GOT3 (cell line): Measurements from ENCODE around the gene LRBA.
"Not testable (repeated sequence)": the region's sequence is repeated elsewhere in the genome, so short reads cannot be mapped to it uniquely, and the experiment has no call there.

Experiments
- DNase-seq: peaks from one replicate; lab custom pipeline; 2025; ENCODE audit warnings: mixed read lengths; lab: John Stamatoyannopoulos, UW

Gene LRBA

DNA sequence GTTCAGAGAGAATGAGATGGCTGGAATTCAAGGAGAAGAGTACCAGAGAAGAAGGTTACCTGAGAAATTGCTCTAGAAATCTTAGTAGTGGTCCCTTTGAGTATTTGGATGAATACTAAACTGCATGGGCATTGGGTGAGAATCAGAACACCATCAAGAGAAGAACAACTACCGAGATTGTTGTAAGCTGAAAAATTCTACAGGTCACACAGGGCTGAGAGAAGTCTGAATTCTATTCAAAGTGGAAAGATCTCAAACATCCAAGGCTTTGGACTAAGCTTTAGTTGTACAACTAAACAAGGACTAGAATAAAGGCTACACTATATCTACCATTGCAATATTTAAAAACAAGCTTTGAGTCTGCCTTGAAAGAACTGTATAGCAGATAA lies 40.8 kb downstream of the LRBA start:
- no peak for DNase-seq

DNA sequence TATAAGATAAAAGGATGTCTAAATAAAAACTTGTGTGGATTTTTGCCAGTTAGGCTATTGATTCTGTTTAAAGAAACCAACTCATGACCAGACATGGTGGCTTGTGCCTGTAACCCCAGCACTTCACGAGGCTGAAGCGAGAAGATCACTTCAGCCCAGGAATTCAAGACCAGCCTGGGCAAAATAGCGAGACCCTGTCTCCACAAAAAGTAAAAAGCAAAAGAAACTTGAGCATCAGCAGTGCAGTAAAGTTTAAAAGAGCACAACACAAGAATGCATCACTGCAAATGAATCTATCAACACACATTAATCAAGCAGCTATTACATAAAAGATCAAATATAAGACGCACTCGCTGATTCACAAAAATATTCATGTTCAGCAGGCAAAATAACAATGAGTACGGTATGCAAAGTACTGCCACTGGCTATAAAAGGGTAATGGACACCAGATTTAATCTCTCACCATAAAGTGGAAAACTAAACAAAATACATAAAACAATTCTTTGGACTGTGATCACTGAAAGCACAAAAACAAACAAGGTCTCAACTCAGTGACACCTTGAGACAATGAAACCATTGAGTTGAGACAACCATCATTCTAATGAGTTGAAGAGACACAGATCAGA lies 41.3 kb downstream of the LRBA start:
- no peak for DNase-seq

DNA sequence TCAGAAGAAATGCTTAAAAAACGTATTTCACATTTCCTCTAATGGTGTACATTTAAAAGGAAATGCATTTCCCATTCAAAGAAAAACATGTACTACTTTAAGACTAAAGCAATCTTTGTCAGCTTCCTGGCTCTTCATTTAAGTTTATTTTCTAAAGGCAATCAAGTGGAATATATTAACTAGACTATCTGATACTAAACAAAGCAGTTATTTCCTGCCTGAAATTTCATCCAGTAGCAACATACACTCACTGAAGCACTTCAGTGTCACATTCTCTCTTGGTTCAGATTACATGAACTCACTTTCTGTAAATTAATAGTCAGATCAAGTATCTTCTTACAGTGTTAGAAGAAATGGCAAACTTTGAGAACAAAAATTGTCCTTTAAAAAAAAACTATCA lies 42.5 kb downstream of the LRBA start:
- no peak for DNase-seq

DNA sequence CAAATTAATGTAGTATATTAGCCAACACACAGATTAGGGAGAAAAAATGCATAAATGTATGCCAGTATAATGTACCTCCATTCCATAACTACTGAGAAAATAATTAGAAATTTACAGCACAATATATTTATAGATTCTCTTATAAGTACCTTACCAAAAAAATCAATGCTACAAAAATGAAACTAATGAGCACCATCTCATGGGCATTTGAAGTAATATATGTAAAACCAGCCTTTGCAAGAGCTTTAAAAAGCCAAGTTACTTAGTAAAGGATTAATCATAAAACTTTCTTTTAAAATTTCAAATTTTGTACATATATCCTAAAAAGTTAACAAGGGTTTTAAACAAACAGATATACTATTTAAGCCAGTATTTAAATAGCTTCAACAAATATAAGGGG lies 43.2 kb downstream of the LRBA start:
- no peak for DNase-seq

DNA sequence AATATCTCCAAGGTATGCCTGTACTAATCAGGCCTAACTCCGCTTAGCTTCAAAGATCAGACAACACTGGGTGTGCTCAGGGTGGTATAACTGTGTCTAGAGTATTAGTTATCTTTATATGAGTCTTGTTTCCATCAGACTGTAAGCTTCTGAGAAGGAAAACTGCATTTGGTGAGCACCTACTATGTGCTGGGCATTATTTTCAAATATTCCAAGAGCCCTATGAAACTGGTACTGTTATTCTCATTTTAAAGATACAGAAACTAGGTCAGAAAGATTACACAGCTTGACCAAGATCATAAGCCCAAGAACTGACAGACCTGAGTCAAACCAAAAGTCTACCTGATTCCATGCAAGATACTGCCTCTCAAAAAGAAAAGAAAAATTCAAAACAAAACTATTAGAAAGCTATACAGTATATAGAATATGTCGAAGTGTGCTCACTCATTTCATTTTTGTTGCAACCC lies 44.4 kb downstream of the LRBA start:
- no peak for DNase-seq

DNA sequence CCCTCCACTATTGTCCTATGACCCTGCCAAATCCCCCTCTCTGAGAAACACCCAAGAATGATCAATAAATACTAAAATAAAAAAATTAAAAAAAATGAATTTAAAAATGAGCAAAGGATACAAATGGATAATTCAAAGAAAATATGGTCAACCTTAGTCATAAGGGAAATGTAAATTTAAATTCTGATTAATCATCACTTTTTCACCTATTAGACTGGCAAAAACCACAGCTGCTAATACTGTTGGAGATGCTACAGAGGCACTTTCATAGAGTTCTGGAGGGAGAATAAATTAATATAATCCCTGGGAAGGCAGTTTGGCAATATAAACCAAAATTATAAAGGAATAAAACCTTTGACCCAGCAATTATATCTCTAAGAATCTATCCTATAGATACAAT lies 50.3 kb downstream of the LRBA start:
- no peak for DNase-seq

DNA sequence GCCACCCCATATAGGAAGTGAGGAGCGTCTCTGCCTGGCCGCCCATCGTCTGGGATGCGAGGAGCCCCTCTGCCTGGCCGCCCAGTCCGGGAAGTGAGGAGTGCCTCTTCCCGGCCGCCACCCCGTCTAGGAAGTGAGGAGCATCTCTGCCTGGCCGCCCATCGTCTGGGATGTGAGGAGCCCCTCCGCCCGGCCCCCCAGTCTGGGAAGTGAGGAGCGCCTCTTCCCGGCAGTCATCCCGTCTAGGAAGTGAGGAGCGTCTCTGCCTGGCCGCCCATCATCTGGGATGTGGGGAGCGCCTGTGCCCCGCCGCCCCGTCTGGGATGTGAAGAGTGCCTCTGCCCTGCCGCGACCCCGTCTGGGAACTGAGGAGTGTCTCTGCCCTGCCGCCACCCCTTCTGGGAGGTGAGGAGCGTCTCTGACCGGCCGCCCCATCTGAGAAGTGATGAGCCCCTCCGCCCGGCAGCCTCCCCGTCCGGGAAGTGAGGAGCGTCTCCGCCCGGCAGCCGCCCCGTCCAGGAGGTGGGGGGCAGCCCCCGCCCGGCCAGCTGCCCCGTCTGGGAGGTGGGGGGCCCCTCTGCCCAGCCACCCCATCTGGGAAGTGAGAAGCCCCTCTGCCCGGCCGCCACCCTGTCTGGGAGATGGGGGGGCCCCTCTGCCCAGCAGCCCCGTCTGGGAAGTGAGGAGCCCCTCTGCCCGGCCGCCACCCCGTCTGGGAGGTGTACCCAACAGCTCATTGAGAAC lies 51.3 kb downstream of the LRBA start:
- DNase-seq = not testable (repeated sequence)

DNA sequence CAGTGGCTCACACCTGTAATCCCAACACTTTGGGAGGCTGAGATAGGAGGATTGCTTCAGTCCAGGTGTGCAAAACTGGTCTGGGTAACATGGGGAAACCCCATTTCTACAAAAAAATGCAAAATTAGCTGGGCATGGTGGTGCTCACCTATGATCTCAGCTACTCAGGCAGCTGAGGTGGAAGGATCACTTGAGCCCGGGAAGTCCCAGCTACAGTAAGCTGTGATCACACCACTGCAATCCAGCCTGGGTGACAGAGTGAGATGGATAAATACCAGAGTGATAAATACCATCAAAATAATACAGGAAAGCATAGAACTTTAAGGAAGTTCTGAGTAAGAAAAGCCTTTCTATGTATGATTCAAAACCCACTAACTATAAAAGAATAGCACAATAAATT lies 52.8 kb downstream of the LRBA start:
- no peak for DNase-seq

DNA sequence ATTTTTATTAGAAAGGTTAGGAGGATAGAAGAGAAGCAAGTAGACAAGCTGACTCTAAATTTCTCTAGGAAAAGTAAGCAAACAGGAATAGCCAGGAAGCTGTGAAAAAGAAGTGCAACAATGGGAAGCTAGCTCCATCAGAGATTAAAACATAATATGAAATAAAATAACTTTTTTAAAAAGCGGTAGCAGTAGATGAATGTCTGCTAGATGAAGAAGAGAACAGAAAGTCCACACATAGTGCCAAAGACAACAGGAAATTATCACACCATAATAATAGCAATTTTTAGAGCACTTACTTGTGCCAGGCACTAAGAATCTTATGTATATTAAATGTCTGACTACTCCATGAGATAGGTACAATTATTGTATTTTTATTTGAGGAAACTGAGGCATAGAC lies 53.5 kb downstream of the LRBA start:
- no peak for DNase-seq

DNA sequence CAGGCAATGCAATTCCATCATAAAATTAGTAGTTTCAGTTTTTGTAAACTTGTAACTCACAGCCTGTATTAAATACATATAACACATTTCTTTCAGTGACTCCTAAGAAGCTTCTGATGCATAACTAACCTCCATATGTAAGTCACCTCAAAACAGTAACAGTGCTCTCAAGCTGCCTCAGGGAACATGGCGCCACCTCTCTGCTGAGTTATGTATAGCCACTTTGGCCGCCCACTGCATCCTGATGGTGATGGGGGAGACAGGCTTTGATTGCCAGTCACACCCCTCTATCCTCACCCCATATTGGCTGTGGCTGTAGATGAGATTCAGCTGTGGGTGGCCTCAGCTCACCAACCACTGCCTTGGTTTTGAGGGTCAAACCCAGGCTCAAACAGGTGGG lies 54.3 kb downstream of the LRBA start:
- DNase-seq = no peak

DNA sequence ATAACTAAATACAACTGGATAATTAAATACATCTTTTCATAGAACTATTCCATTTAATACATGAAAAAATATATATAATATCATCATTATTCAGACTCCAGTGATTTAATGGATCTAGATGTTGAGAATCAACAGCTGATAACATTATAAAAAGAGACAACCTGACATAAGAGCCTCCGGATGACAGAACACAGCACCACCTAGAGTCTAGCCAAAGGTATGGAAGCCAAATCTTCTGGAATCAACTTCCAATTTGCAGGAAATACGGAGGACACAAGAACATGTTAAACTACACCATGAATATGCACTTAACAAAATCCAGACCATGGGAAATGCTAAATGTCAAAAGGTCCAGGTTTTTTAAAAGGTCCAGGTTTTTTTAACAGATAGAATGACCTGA lies 55.0 kb downstream of the LRBA start:
- DNase-seq = no peak

DNA sequence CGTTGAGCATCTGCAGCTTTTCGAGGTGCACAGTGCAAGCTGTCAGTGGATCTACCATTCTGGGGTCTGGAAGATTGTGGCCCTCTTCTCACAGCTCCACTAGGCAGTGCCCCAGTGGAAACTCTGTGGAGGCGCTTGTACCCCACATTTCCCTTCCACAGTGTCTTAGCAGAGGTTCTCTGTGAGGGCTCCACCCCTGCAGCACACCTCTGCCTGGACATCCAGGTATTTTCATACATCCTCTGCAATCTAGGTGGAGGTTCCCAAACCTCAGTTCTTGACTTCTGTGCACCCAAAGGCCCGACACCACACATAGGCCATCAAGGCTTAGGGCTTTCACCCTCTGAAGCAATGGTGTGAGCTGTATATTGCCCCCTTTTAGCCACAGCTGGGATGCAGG lies 57.1 kb downstream of the LRBA start:
- not testable (repeated sequence) for DNase-seq

DNA sequence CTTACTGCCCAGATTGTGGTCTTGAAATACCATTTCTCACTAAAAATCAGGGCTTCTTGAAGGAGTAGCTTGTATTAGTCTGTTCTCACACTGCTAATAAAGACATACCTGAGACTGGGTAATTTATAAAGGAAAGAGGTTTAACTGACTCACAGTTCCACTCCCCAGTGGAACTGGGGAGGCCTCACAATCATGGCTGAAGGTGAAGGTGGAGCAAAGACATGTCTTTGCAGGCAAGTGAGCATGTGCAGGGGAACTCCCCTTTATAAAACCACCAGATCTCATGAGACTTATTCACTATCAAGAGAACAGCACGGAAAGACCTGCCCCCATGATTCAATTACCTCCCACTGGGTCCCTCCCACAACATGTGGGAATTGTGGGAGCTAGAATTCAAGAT lies 58.0 kb downstream of the LRBA start:
- DNase-seq = not testable (repeated sequence)

DNA sequence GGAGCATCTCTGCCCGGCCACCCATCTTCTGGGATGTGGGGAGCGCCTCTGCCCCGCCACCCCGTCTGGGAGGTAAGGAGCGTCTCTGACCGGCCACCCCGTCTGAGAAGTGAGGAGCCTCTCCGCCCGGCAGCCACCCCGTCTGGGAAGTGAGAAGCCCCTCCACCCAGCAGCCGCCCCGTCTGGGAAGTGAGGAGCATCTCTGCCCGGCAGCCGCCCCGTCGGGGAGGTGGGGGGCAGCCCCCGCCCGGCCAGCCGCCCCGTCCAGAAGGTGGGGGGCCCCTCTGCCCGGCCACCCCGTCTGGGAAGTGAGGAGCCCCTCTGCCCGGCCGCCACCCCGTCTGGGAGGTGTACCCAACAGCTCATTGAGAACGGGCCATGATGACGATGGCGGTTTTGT lies 61.2 kb downstream of the LRBA start:
- not testable (repeated sequence) for DNase-seq

DNA sequence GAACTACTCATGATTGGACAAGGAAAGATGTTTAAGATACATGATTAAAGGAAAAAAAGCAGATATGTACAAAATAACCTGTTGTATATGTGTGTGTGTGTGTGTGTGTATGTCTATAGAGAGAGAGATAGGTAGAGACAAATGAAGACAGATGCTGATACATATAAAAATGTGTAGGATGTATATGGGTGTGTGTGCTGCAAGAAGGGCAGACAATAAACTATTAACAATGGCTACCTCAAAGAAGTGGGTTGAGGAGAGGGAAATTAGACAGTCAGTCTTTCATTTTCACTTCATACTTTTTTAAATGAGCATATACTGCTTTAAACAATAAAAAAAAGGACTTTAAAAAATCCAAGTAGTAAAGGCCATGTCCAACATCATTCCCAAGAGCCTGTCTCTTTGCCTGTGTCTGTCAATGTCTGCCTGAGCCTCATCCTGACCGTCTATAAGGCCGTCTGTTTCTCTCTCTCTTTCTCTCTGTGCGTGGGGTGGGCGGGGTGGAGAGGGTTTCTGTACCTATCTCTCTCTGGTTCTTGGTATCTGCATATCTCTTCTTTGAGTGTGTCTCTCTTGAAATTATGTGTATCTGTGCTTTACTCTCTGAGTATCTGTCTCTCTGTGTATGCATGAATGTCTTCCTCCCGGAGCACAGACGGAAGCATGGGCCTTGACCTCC lies 62.8 kb downstream of the LRBA start:
- no peak for DNase-seq

DNA sequence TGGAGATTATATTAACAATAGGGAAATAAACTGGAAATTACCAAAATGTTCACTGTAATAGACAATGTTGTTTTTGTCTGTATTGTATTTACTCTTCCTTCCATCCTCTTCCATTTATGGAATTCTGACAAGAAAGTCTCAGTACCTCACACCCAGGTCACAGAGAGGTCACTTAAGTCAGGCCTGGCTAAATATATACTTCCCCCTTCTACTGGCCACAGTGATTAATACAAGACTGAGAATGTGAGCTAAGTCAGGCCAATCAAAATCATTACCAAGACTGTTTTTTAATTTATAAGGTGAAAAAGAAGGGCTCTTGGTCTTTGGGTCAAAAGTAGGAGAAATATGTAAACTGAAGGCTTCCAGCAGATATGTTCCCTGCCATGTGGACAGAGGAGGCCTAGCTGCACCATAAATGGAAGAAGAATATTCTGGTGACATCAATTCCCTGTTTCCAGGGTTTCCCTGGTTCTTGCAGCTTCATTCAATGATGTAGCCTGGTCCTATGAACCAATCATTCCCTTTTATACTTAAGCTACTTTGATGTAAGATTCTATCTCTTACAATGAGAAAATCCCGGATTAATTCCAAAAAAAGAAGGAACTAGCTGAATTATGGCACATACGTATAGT lies 64.3 kb downstream of the LRBA start:
- DNase-seq = no peak

DNA sequence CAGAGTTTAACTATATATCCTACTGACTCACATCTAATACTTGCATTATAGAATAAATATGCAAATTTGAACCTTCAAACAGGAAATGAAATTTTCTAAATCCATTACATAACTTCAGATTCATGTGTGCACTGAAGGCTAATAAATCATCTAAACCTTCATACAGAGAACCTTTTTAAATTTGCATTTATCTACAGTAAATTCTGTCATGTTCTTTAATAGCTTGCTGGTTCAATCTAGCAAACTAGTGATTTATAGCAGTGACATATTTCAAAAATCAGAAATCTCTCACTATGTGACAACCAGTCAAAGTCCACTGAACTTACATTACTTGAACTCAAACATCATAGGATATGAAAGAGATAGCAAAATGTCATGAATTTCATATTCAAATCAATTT lies 65.1 kb downstream of the LRBA start:
- DNase-seq = no peak

DNA sequence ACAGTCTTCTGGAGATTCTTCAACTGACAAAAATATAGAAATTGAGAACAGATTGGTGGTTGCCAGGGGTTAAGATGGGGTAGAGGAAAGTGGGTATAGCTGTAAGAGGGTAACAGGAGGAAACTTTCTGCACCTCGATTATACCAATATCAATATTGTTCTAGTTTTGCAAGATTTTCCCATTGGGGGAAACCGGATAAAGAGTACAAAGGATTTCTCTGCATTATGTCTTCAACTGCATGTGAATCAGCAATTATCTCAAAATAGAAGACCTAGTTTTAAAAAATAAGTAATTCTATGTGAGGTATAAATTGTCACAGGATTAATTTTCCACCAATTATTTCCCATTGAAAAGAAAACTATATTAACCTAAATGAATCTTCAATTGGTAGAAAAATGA lies 65.7 kb downstream of the LRBA start:
- DNase-seq = no peak

DNA sequence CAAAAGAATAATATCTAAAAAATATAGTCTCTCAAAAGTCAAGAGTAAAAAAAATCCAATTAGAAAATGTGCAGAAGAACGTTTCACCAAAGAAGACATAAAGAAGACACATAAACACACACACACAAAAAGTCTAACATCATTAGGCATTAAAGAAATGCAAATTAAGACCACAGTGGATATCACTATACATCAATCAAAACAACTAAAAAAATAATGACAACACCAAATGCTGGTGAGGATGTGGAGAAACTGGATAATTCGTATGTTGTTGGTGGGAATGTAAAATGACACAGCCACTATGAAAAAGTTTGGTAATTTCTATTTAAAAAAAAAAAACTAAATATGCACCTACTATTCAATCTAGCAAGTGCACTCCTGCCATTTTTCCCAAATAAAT lies 66.4 kb downstream of the LRBA start:
- DNase-seq = no peak

DNA sequence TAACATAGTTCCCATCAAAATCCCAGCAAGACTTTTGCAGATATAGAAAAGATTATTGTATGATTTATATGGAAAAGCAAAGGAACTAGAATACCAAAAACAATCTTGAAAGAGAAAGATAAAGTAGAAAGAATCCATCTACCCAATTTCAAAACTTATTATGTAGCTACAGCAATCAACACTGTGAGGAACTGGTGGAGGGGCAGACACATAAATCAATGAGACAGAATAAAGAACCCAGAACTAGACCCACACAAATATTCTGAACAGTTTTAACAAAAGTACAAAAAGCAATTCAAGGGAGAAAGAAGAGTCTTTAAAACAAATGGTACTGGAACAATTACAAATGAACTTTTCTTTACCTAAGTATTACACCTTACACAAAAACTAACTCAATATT lies 67.0 kb downstream of the LRBA start:
- DNase-seq = no peak

DNA sequence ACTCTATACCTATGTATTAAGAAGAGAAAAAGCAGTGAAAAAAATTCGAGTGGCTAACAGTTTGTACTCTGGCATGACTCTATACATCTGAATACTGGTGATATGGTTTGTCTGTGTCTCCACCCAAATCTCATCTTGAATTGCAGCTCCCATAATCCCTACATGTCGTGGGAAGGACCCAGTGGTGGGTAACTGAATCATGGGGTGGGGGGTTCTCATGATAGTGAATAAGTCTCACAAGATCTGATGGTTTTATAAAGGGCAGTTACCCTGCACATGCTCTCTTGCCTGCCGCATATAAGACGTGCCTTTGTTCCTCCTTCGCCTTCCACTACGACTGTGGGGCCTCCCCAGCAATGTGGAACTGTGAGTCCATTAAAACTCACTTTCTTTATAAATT lies 70.4 kb downstream of the LRBA start:
- no peak for DNase-seq

DNA sequence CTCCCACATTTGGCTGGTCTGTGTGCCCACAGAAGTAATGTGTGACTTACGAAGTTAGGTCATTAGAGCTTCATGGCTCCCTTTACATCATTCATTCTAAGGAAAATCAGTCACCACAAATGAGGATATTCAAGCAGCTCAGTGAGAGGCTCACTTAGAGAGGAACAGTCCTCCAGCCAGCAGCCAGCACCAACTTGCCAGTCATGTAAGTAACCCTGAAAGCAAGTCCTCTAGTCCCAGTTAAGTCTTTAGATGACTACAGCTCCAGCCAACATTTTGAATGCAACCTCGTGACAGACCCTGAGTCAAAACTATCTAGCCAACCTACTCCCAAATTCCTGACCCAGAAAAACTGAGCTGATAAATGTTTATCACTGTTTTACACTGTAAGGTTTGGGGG lies 71.3 kb downstream of the LRBA start:
- no peak for DNase-seq

DNA sequence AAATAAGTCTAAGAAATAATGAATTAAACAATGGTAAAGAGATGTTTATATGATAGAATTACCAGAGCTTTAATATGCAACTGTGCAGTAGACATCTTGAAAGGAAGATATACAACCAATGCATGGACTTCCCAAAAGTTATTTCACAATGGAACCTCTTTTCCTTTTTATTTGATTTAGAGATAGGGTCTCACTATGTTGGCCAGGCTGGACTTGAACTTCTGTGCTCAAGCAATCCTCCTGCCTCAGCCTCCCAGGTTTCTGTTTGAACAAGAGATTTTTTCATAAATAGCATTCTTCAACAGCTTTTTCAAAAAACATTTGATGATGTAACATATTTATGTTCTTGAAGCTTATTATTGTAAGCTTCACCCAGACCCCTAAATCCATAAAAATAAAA lies 72.0 kb downstream of the LRBA start:
- DNase-seq = no peak
